22Rv1 (cell line): ENCODE data around the gene CASTOR1.
"Not testable (repeated sequence)": the region's sequence is repeated elsewhere in the genome, so short reads cannot be mapped to it uniquely, and the experiment has no call there.

ENCODE experiments used
- H3K27ac ChIP-seq: fragments of 450-650 bp; 2 replicates; pipeline ENCODE4 v1.5.1; 2017
- CTCF ChIP-seq: fragments of 450-650 bp; IDR thresholded peaks from 2 replicates; pipeline ENCODE4 v1.5.1; 2017; ENCODE audit warnings: mild to moderate bottlenecking
- ZFX ChIP-seq: fragments of 450-650 bp; IDR thresholded peaks from 2 replicates; pipeline ENCODE4 v1.6.1; 2017; ENCODE audit warnings: antibody characterized with exemption, borderline replicate concordance

The CASTOR1 gene

GRCh38 chr22:30289141-30289979, at the start of gene CASTOR1:
CASTOR1 (minus strand) TSS chr22:30289505; CDS start chr22:30289497, 8 bp downstream.
- peak within 1 kb of the TSS; percentile 69 for H3K27ac ChIP-seq
- no peak for TF ChIP-seq ZFX
- TF ChIP-seq CTCF: no peak

- no peak overlapping the region for H3K27ac ChIP-seq
- TF ChIP-seq CTCF (no peak), ZFX (no peak)
Observed at GRCh38 chr22:30338802-30339201, 49.5 kb upstream of the CASTOR1 start.

GRCh38 chr22:30338341-30338740, 49.0 kb upstream of the CASTOR1 start:
- not testable (repeated sequence) for H3K27ac ChIP-seq

GRCh38 chr22:30337461-30337778, 48.1 kb upstream of the CASTOR1 start:
- H3K27ac ChIP-seq: no peak overlapping the region
- TF ChIP-seq CTCF: no peak
- no peak for TF ChIP-seq ZFX

GRCh38 chr22:30336752-30337460, 47.6 kb upstream of the CASTOR1 start:
- no peak for TF ChIP-seq CTCF
- TF ChIP-seq ZFX: no peak
- H3K27ac ChIP-seq: no peak overlapping the region

GRCh38 chr22:30335236-30335635, 45.9 kb upstream of the CASTOR1 start:
- TF ChIP-seq CTCF (no peak), ZFX (no peak)
- no peak overlapping the region for H3K27ac ChIP-seq

- TF ChIP-seq ZFX (no peak), CTCF (no peak)
- no peak overlapping the region for H3K27ac ChIP-seq
Observed at GRCh38 chr22:30334646-30335045, 45.3 kb upstream of the CASTOR1 start.

GRCh38 chr22:30333707-30334087, 44.4 kb upstream of the CASTOR1 start:
- no peak overlapping the region for H3K27ac ChIP-seq
- TF ChIP-seq CTCF: no peak
- no peak for TF ChIP-seq ZFX
